ENCODE data around the gene CYTL1. TPM values are rescaled to one million over a fixed set of nuclear protein-coding genes. Genes with fewer than 3 reads are reported as not detected.

The CYTL1 gene
- total and polyA plus RNA-seq, 11 donors, result 0.78 to 2.5 (median 0.93) TPM; not detected in 8

GRCh38 chr4:5045097-5045496 lies 25.8 kb upstream of the CYTL1 start:
- 56 to 60% (median 58%) methylated on average over 3 of the region's 3 CpGs for WGBS, 4 donors
- Histone ChIP-seq H3K27me3 (peaks cover 0 to 20% (median 0%) of the 10 kb centered on the region in 9 donors), H3K4me1 (peaks cover 0 to 36% (median 0%) of the 10 kb centered on the region in 12 donors), H3K9me3 (peaks cover 0 to 5% (median 0%) of the 10 kb centered on the region in 12 donors), H3K36me3 (no peaks in the 10 kb centered on the region), H3K4me3 (peak overlapping the region in 1 of 12 donors; percentile 23), H3K27ac (peak overlapping the region in 1 of 12 donors; percentile 77)
- TF ChIP-seq, protein P1, sequence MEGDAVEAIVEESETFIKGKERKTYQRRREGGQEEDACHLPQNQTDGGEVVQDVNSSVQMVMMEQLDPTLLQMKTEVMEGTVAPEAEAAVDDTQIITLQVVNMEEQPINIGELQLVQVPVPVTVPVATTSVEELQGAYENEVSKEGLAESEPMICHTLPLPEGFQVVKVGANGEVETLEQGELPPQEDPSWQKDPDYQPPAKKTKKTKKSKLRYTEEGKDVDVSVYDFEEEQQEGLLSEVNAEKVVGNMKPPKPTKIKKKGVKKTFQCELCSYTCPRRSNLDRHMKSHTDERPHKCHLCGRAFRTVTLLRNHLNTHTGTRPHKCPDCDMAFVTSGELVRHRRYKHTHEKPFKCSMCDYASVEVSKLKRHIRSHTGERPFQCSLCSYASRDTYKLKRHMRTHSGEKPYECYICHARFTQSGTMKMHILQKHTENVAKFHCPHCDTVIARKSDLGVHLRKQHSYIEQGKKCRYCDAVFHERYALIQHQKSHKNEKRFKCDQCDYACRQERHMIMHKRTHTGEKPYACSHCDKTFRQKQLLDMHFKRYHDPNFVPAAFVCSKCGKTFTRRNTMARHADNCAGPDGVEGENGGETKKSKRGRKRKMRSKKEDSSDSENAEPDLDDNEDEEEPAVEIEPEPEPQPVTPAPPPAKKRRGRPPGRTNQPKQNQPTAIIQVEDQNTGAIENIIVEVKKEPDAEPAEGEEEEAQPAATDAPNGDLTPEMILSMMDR (IDR thresholded peaks at IDR 0.05), result no peak
- TF ChIP-seq POLR2A (IDR thresholded peaks at IDR 0.05), result no peak
- DNase-seq (peak in 4 of 5 donors; percentile 30 to 52 (median 36)), ATAC-seq (peak in 3 of 4 donors; percentile 46 to 81 (median 76))
- intact Hi-C loops (cut with DNase I), result no loop called here

DNA sequence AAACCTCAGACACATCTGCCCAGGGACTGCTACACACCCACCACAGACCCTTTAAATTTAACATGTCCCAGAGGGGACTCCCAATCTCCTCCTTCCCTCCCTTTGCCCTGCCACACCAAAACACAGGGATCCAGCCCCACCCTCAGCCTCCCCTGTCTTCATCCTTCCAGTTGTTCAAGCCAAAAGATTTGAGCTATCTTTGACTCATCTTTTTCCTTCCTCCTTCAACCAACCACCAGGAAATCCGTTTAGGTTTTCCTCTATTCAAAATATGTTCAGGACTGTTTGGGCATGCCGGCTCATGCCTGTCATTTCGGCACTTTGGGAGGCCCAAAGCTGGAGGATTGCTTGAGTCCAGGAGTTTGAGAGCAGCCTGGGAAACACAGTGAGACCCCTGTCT lies 25.1 kb upstream of the CYTL1 start:
- WGBS, 4 donors, result 45 to 55% (median 53%) methylated on average over 3 of the region's 3 CpGs
- H3K4me1 ChIP-seq, result peaks cover 0 to 36% (median 0%) of the 10 kb centered on the region in 12 donors
- H3K27ac ChIP-seq, result peak overlapping the region in 1 of 12 donors; percentile 77
- no peak for TF ChIP-seq POLR2A (IDR thresholded peaks at IDR 0.05)
- TF ChIP-seq, protein P1 (IDR thresholded peaks at IDR 0.05), result no peak
- no peak for ATAC-seq
- H3K36me3 ChIP-seq, result no peaks in the 10 kb centered on the region
- intact Hi-C loops (cut with DNase I), result no loop called here
- H3K4me3 ChIP-seq, result peak overlapping the region in 1 of 12 donors; percentile 23
- DNase-seq, result no peak
- peaks cover 0 to 5% (median 0%) of the 10 kb centered on the region in 12 donors for H3K9me3 ChIP-seq
- H3K27me3 ChIP-seq, result peaks cover 0 to 20% (median 0%) of the 10 kb centered on the region in 9 donors

GRCh38 chr4:5043579-5043978 lies 24.3 kb upstream of the CYTL1 start:
- Histone ChIP-seq H3K4me3 (no peak overlapping the region), H3K27ac (no peak overlapping the region), H3K9me3 (peaks cover 0 to 5% (median 0%) of the 10 kb centered on the region in 12 donors), H3K36me3 (no peaks in the 10 kb centered on the region), H3K4me1 (peaks cover 0 to 37% (median 0%) of the 10 kb centered on the region in 12 donors), H3K27me3 (peaks cover 0 to 15% (median 0%) of the 10 kb centered on the region in 9 donors)
- no peak for ATAC-seq
- no peak for DNase-seq
- TF ChIP-seq, protein P1 (IDR thresholded peaks at IDR 0.05), result no peak
- no peak for TF ChIP-seq POLR2A (IDR thresholded peaks at IDR 0.05)
- intact Hi-C loops (cut with DNase I), result no loop called here
- 47 to 51% (median 48%) methylated on average over 6 of the region's 6 CpGs for WGBS, 4 donors

DNA sequence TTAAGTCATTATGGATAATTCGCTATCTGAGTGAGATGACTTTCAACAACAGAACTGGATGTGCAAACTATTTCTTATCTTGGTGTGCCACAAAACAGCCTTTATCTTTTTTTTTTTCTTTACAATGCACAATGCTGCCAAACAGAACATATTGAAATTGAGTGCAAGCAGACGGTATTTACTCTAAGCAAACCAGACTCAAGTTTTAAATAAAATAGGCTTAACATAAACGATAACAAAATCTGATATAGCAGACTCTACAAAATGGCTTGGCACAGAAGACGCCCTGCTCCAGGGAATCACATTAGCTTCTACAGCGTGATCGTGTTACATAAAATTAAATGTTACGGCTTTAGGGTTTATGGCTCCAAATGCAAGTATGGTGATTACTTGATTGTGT lies 22.4 kb upstream of the CYTL1 start:
- H3K27ac ChIP-seq, result no peak overlapping the region
- H3K9me3 ChIP-seq, result peaks cover 0 to 5% (median 0%) of the 10 kb centered on the region in 12 donors
- no peaks in the 10 kb centered on the region for H3K36me3 ChIP-seq
- ATAC-seq, result no peak
- DNase-seq, result no peak
- H3K27me3 ChIP-seq, result peaks cover 0 to 15% (median 0%) of the 10 kb centered on the region in 9 donors
- TF ChIP-seq, protein P1 (IDR thresholded peaks at IDR 0.05), result no peak
- TF ChIP-seq POLR2A (IDR thresholded peaks at IDR 0.05), result no peak
- WGBS, 4 donors, result 81 to 85% (median 84%) methylated on average over 7 of the region's 7 CpGs
- H3K4me3 ChIP-seq, result no peak overlapping the region
- peaks cover 0 to 49% (median 0%) of the 10 kb centered on the region in 12 donors for H3K4me1 ChIP-seq
- intact Hi-C loops (cut with DNase I), result no loop called here

Measured in heart left ventricle (tissue), 16 donors.